ENCODE measurements around the gene CA10.

CA10 gene

DNA sequence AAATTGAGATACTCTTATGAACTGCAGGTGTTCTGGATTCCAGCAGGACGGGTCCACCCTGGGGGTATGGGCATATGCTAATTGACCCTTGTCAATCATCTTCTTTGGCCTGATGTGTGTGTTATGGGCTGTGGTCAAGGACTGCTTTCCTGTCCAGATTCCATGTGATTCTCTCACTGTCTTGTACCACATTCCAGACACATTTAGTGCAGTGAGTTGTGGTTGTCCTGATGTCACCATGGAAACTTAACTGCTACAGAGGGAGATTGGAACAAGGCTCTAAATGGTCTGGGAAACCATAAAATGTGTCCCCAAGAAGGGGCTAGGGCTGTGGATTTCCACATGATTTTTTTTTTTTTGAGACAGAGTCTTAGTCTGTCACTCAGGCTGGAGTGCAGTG, 530.7 kb downstream of the CA10 start:
- no peaks in the 10 kb centered on the region for H3K36me3 ChIP-seq (ENCODE audit: insufficient read depth, low read length)
- H3K27me3 ChIP-seq (ENCODE audit: control insufficient read depth in 1 of 2, insufficient read depth in 2 of 2, low read length in 2 of 2): no peaks in the 10 kb centered on the region
- no peak overlapping the region for H3K27ac ChIP-seq (ENCODE audit: low read depth, low read length)
- no peak overlapping the region for H3K4me3 ChIP-seq (ENCODE audit: low read depth in 1 of 2, low read length in 2 of 2)
- H3K9me3 ChIP-seq (ENCODE audit: low read length): no peaks in the 10 kb centered on the region
- no peak overlapping the region for H3K9ac ChIP-seq (ENCODE audit: low read length)
- H3K4me1 ChIP-seq (ENCODE audit: insufficient read depth, low read length): no peaks in the 10 kb centered on the region

GRCh38 chr17:51618476-51618875, 540.0 kb downstream of the CA10 start:
- Histone ChIP-seq H3K4me1 (ENCODE audit: insufficient read depth, low read length) (no peaks in the 10 kb centered on the region), H3K9ac (ENCODE audit: low read length) (no peak overlapping the region), H3K27me3 (ENCODE audit: control insufficient read depth in 1 of 2, insufficient read depth in 2 of 2, low read length in 2 of 2) (no peaks in the 10 kb centered on the region), H3K27ac (ENCODE audit: low read depth, low read length) (no peak overlapping the region), H3K36me3 (ENCODE audit: insufficient read depth, low read length) (no peaks in the 10 kb centered on the region), H3K4me3 (ENCODE audit: low read depth in 1 of 2, low read length in 2 of 2) (no peak overlapping the region), H3K9me3 (ENCODE audit: low read length) (no peaks in the 10 kb centered on the region)

- H3K27ac ChIP-seq (ENCODE audit: low read depth, low read length): no peak overlapping the region
- no peaks in the 10 kb centered on the region for H3K9me3 ChIP-seq (ENCODE audit: low read length)
- H3K4me1 ChIP-seq (ENCODE audit: insufficient read depth, low read length): no peaks in the 10 kb centered on the region
- no peaks in the 10 kb centered on the region for H3K27me3 ChIP-seq (ENCODE audit: control insufficient read depth in 1 of 2, insufficient read depth in 2 of 2, low read length in 2 of 2)
- no peak overlapping the region for H3K9ac ChIP-seq (ENCODE audit: low read length)
- no peak overlapping the region for H3K4me3 ChIP-seq (ENCODE audit: low read depth in 1 of 2, low read length in 2 of 2)
- H3K36me3 ChIP-seq (ENCODE audit: insufficient read depth, low read length): no peaks in the 10 kb centered on the region
These were observed 540.5 kb downstream of the CA10 start for GRCh38 chr17:51617986-51618385.

- Histone ChIP-seq H3K36me3 (ENCODE audit: insufficient read depth, low read length) (no peaks in the 10 kb centered on the region), H3K27ac (ENCODE audit: low read depth, low read length) (no peak overlapping the region), H3K4me1 (ENCODE audit: insufficient read depth, low read length) (no peaks in the 10 kb centered on the region), H3K9me3 (ENCODE audit: low read length) (no peaks in the 10 kb centered on the region), H3K4me3 (ENCODE audit: low read depth in 1 of 2, low read length in 2 of 2) (no peak overlapping the region), H3K27me3 (ENCODE audit: control insufficient read depth in 1 of 2, insufficient read depth in 2 of 2, low read length in 2 of 2) (no peaks in the 10 kb centered on the region), H3K9ac (ENCODE audit: low read length) (no peak overlapping the region)
These were observed 545.3 kb downstream of the CA10 start for GRCh38 chr17:51613255-51613654.

GRCh38 chr17:51612692-51613091, 545.8 kb downstream of the CA10 start:
- no peaks in the 10 kb centered on the region for H3K27me3 ChIP-seq (ENCODE audit: control insufficient read depth in 1 of 2, insufficient read depth in 2 of 2, low read length in 2 of 2)
- H3K9ac ChIP-seq (ENCODE audit: low read length): no peak overlapping the region
- H3K9me3 ChIP-seq (ENCODE audit: low read length): no peaks in the 10 kb centered on the region
- no peak overlapping the region for H3K4me3 ChIP-seq (ENCODE audit: low read depth in 1 of 2, low read length in 2 of 2)
- no peak overlapping the region for H3K27ac ChIP-seq (ENCODE audit: low read depth, low read length)
- no peaks in the 10 kb centered on the region for H3K36me3 ChIP-seq (ENCODE audit: insufficient read depth, low read length)
- no peaks in the 10 kb centered on the region for H3K4me1 ChIP-seq (ENCODE audit: insufficient read depth, low read length)

DNA sequence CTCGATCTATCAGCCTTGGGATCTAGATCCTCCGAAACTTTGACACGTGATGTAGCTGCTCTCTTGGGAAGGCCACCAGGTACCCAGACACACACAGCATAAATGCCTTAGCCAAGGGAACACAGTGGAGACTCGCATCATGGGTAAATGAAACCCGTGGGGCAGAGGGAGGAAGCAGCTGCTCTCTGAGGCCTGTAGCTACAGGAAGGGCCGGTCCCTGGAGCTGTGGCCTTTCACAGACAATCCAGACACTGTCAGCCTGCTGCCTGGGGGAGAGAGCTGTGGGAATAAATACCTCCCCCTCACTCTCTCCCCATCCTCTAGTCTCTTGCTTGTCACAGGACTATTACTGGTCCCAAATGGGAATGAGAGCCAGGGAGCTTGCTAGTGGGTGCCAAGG, 546.9 kb downstream of the CA10 start:
- H3K9ac ChIP-seq (ENCODE audit: low read length): no peak overlapping the region
- H3K27me3 ChIP-seq (ENCODE audit: control insufficient read depth in 1 of 2, insufficient read depth in 2 of 2, low read length in 2 of 2): no peaks in the 10 kb centered on the region
- H3K9me3 ChIP-seq (ENCODE audit: low read length): no peaks in the 10 kb centered on the region
- no peak overlapping the region for H3K4me3 ChIP-seq (ENCODE audit: low read depth in 1 of 2, low read length in 2 of 2)
- no peak overlapping the region for H3K27ac ChIP-seq (ENCODE audit: low read depth, low read length)
- no peaks in the 10 kb centered on the region for H3K4me1 ChIP-seq (ENCODE audit: insufficient read depth, low read length)
- H3K36me3 ChIP-seq (ENCODE audit: insufficient read depth, low read length): no peaks in the 10 kb centered on the region

- no peaks in the 10 kb centered on the region for H3K27me3 ChIP-seq (ENCODE audit: control insufficient read depth in 1 of 2, insufficient read depth in 2 of 2, low read length in 2 of 2)
- no peak overlapping the region for H3K27ac ChIP-seq (ENCODE audit: low read depth, low read length)
- H3K4me1 ChIP-seq (ENCODE audit: insufficient read depth, low read length): no peaks in the 10 kb centered on the region
- H3K9ac ChIP-seq (ENCODE audit: low read length): no peak overlapping the region
- no peaks in the 10 kb centered on the region for H3K36me3 ChIP-seq (ENCODE audit: insufficient read depth, low read length)
- no peaks in the 10 kb centered on the region for H3K9me3 ChIP-seq (ENCODE audit: low read length)
- no peak overlapping the region for H3K4me3 ChIP-seq (ENCODE audit: low read depth in 1 of 2, low read length in 2 of 2)
These were observed 547.7 kb downstream of the CA10 start for GRCh38 chr17:51610834-51611233.

- Histone ChIP-seq H3K27me3 (ENCODE audit: control insufficient read depth in 1 of 2, insufficient read depth in 2 of 2, low read length in 2 of 2) (no peaks in the 10 kb centered on the region), H3K4me1 (ENCODE audit: insufficient read depth, low read length) (no peaks in the 10 kb centered on the region), H3K4me3 (ENCODE audit: low read depth in 1 of 2, low read length in 2 of 2) (no peak overlapping the region), H3K27ac (ENCODE audit: low read depth, low read length) (no peak overlapping the region), H3K36me3 (ENCODE audit: insufficient read depth, low read length) (no peaks in the 10 kb centered on the region), H3K9ac (ENCODE audit: low read length) (no peak overlapping the region), H3K9me3 (ENCODE audit: low read length) (no peaks in the 10 kb centered on the region)
These were observed 548.4 kb downstream of the CA10 start for GRCh38 chr17:51610155-51610554.

- Histone ChIP-seq H3K9me3 (ENCODE audit: low read length) (no peaks in the 10 kb centered on the region), H3K4me1 (ENCODE audit: insufficient read depth, low read length) (no peaks in the 10 kb centered on the region), H3K27ac (ENCODE audit: low read depth, low read length) (no peak overlapping the region), H3K9ac (ENCODE audit: low read length) (no peak overlapping the region), H3K27me3 (ENCODE audit: control insufficient read depth in 1 of 2, insufficient read depth in 2 of 2, low read length in 2 of 2) (no peaks in the 10 kb centered on the region), H3K36me3 (ENCODE audit: insufficient read depth, low read length) (no peaks in the 10 kb centered on the region), H3K4me3 (ENCODE audit: low read depth in 1 of 2, low read length in 2 of 2) (no peak overlapping the region)
These were observed 550.1 kb downstream of the CA10 start for GRCh38 chr17:51608251-51608933.

DNA sequence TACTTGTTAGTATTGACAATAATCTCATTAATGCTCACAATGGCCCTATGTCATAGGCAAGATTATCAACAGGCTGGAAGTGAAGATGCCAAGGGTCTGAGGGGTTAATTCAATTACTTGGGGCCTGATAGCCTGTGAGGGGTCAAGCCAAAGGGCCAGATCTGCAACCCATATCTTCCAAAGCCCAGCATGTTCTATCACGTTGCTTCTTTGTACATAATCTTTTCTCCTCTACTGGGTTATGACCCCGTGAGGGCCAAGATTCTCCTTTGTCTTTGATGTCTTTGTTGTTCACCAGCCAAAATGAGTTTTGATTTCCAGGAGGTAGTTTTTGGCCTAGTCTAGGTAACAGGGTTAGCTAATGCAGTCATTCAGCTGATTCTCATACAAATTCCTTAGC, 551.0 kb downstream of the CA10 start:
- no peaks in the 10 kb centered on the region for H3K9me3 ChIP-seq (ENCODE audit: low read length)
- no peaks in the 10 kb centered on the region for H3K27me3 ChIP-seq (ENCODE audit: control insufficient read depth in 1 of 2, insufficient read depth in 2 of 2, low read length in 2 of 2)
- no peak overlapping the region for H3K4me3 ChIP-seq (ENCODE audit: low read depth in 1 of 2, low read length in 2 of 2)
- no peak overlapping the region for H3K27ac ChIP-seq (ENCODE audit: low read depth, low read length)
- no peak overlapping the region for H3K9ac ChIP-seq (ENCODE audit: low read length)
- no peaks in the 10 kb centered on the region for H3K4me1 ChIP-seq (ENCODE audit: insufficient read depth, low read length)
- no peaks in the 10 kb centered on the region for H3K36me3 ChIP-seq (ENCODE audit: insufficient read depth, low read length)

- H3K27ac ChIP-seq (ENCODE audit: low read depth, low read length): no peak overlapping the region
These were observed 554.1 kb downstream of the CA10 start for GRCh38 chr17:51604299-51605020.

More at GRCh38 chr17:51604299-51605020, 554.1 kb downstream of the CA10 start:
- H3K4me3 ChIP-seq (ENCODE audit: low read depth in 1 of 2, low read length in 2 of 2): no peak overlapping the region
- no peaks in the 10 kb centered on the region for H3K4me1 ChIP-seq (ENCODE audit: insufficient read depth, low read length)
- H3K9ac ChIP-seq (ENCODE audit: low read length): no peak overlapping the region
- no peaks in the 10 kb centered on the region for H3K36me3 ChIP-seq (ENCODE audit: insufficient read depth, low read length)
- no peaks in the 10 kb centered on the region for H3K27me3 ChIP-seq (ENCODE audit: control insufficient read depth in 1 of 2, insufficient read depth in 2 of 2, low read length in 2 of 2)
- no peaks in the 10 kb centered on the region for H3K9me3 ChIP-seq (ENCODE audit: low read length)
